PFSK-1 (cell line): Measurements from ENCODE around the gene MAB21L3.

Experiments used
- FOXP2 ChIP-seq: optimal IDR thresholded peaks from 2 replicates; pipeline ENCODE3; 2011; ENCODE audit warnings: borderline replicate concordance, control low read depth, inconsistent platforms; ENCODE audit not compliant: insufficient read depth; ENCODE audit errors: extremely low read length, extremely low read depth
- POLR2AphosphoS5 ChIP-seq: IDR thresholded peaks from 2 replicates; pipeline ENCODE4 v1.6.1; 2012; ENCODE audit warnings: low read depth, mild to moderate bottlenecking, control low read depth, low read length, moderate library complexity
- REST ChIP-seq, 2 experiments: IDR thresholded peaks; 2 replicates each; pipeline versions ENCODE4 v1.6.1 to v1.8.0; 2011 to 2012; ENCODE audit warnings: low read depth in 2 of 2, low read length in 2 of 2, control low read depth in 1 of 2, inconsistent platforms in 1 of 2, mild to moderate bottlenecking in 1 of 2, moderate library complexity in 1 of 2; ENCODE audit not compliant: insufficient read depth in 1 of 2
- SIN3A ChIP-seq: IDR thresholded peaks from 2 replicates; pipeline ENCODE4 v1.6.1; 2012; ENCODE audit warnings: mild to moderate bottlenecking, low read length, moderate library complexity, borderline replicate concordance; ENCODE audit not compliant: insufficient read depth
- TAF1 ChIP-seq: IDR thresholded peaks from 2 replicates; pipeline ENCODE4 v1.6.1; 2012; ENCODE audit warnings: low read length, control low read depth, borderline replicate concordance; ENCODE audit not compliant: insufficient read depth

Gene MAB21L3

DNA sequence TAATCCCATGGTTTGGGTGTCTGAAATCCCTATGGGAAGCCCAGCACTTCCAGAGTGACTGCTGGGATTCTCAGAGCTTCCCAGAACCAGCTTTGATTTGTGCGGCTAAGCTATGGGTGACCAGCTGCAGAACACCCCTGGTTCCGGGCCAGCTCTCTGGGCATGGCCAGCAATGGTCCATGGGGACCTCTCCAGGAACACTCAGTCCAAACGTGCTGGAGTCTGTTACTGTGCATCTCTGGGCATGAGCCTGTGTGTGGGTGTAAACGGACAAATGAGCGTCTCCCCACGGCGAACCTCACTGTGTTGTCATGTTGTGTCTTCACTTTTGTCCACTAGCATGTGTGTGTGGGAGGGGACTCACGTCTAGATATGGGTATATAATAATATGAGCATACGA lies 54.4 kb downstream of the MAB21L3 start:
- no peak for TF ChIP-seq TAF1
- no peak for TF ChIP-seq SIN3A
- no peak for TF ChIP-seq FOXP2
- TF ChIP-seq REST (IDR thresholded peaks at IDR 0.05; ENCODE audit: insufficient read depth in 1 of 2, low read depth in 2 of 2, low read length in 2 of 2), result no peak
- TF ChIP-seq POLR2AphosphoS5, result no peak

DNA sequence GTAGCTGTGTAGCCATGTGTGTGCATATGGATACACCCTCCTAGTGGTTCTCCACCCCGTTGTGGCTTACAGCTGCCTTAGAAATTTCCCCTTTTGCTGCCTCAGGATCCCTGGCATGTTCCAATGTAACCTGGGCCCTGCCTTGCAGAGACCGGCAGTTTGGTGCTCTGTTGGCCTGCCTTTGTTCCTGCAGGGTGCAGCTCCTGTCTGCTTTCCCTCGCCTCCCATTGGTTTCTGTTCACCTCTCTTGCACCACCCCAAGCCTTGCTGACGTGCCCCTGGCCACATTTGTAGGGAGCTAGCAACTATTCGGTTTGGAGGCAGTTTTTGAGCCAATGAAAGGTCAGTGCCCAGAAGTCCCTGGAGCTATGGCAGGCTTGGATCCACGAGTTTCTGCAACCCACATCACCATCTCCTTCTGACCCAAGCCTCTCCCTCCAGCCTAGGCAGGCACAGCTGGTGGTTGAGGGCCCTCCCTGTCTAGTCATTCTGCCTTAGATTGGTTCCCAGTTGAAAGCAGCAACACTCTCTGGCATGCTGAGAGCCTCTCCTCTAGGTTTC lies 54.9 kb downstream of the MAB21L3 start:
- TF ChIP-seq TAF1 (no peak), REST (IDR thresholded peaks at IDR 0.05; ENCODE audit: insufficient read depth in 1 of 2, low read depth in 2 of 2, low read length in 2 of 2) (no peak), SIN3A (no peak), FOXP2 (no peak), POLR2AphosphoS5 (no peak)

DNA sequence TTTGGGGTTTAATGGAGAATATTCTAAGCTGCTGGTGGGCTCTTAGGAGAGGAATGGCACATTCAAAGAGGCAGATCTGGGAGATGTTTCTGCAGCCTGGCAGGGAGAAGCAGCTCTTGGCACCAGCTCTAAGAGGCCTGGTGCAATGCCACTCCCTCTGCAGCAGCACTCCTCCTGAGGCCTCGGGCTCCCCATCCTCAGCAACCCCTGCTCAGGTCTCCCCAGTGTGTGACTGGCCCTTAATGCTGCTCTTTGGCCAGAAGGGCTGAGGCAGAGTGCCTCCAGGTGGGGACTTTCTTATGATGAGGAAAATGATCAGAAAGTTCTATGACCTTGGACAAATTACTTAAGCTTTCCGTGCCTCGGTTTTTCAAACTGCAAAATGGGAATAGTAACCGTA lies 55.5 kb downstream of the MAB21L3 start:
- TF ChIP-seq REST (IDR thresholded peaks at IDR 0.05; ENCODE audit: insufficient read depth in 1 of 2, low read depth in 2 of 2, low read length in 2 of 2), result no peak
- TF ChIP-seq SIN3A, result no peak
- no peak for TF ChIP-seq TAF1
- TF ChIP-seq POLR2AphosphoS5, result no peak
- TF ChIP-seq FOXP2, result no peak

DNA sequence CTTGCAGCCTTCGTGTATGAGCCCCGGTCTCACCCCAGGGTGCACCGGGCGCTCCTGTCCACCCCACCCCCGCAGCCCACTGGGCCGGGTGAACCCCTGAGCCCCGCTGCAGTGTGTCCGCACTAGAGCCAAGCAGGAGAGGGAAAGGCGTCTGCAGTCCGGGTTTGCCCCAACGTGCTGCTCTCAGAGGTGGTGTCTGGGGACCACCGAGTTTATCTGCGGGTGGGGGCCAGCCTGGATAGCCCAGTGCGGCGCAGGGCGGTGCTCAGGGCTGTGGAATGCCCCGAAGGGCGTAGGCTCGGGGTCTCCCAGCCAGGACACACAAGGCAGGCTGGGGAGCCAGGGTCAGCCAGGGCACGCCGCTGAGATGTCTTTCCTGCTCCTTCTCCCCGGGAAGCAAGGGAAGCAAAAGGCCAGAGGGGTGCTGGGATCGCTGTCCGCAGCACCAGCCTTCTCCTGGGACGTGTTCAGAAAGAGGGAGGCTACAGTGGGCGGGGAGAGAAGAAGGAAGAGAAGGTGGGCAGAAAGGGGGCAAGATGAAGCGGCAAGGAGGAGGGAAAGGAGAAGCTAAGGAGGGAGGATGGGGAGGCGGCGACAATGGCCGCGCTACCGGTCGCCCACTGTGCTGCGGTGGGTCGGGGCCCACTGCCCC lies 56.6 kb downstream of the MAB21L3 start:
- TF ChIP-seq SIN3A (no peak), FOXP2 (no peak), POLR2AphosphoS5 (no peak), REST (IDR thresholded peaks at IDR 0.05; ENCODE audit: insufficient read depth in 1 of 2, low read depth in 2 of 2, low read length in 2 of 2) (no peak), TAF1 (no peak)
